K562 (cell line): ENCODE measurements around the gene PAK1IP1. TPM values are rescaled to one million over a fixed set of nuclear protein-coding genes. Genes with fewer than 3 reads are reported as not detected.

ENCODE experiments used
- ARID2 ChIP-seq: fragments of 450-650 bp; IDR thresholded peaks from 2 replicates; pipeline ENCODE4 v1.6.1; 2017; ENCODE audit warnings: antibody characterized with exemption, mild to moderate bottlenecking
- CHAMP1 ChIP-seq: fragments of 450-650 bp; IDR thresholded peaks from 2 replicates; pipeline ENCODE4 v1.6.1; 2016; ENCODE audit warnings: mild to moderate bottlenecking
- E2F4 ChIP-seq: sonication (generic); formaldehyde crosslinking; IDR thresholded peaks from 2 replicates; pipeline ENCODE4 v1.8.0; 2022; ENCODE audit warnings: mild to moderate bottlenecking, low read depth, missing genetic modification reagents
- MECOM ChIP-seq: fragments of 250-450 bp; sonication (Bioruptor Pico); IDR thresholded peaks from 2 replicates; pipeline ENCODE4 v1.8.0; 2022; ENCODE audit warnings: inconsistent platforms
- MGA ChIP-seq: fragments of 450-650 bp; IDR thresholded peaks from 2 replicates; pipeline ENCODE4 v1.6.1; 2016; ENCODE audit warnings: mild to moderate bottlenecking, moderate library complexity
- PCBP2 ChIP-seq: fragments of 200-400 bp; formaldehyde crosslinking; IDR thresholded peaks from 2 replicates; pipeline ENCODE4 v1.6.1; 2018; ENCODE audit warnings: low read length, low read depth, mild to moderate bottlenecking, moderate library complexity; ENCODE audit not compliant: poor library complexity, severe bottlenecking
- RFX5 ChIP-seq: IDR thresholded peaks from 2 replicates; pipeline ENCODE4 v1.6.1; 2011; ENCODE audit warnings: low read depth, mild to moderate bottlenecking, improper control_type of control experiment, low read length
- TCF3 ChIP-seq: sonication (generic); formaldehyde crosslinking; IDR thresholded peaks from 2 replicates; pipeline ENCODE4 v1.4.0; 2020; ENCODE audit warnings: mild to moderate bottlenecking, missing genetic modification reagents
- WHSC1 ChIP-seq: IDR thresholded peaks from one replicate; pipeline ENCODE4 v1.6.1; 2012; ENCODE audit warnings: low read length, control low read depth, inconsistent platforms
- ZBTB43 ChIP-seq: sonication (generic); formaldehyde crosslinking; IDR thresholded peaks from 2 replicates; pipeline ENCODE4 v1.8.0; 2023; ENCODE audit warnings: mild to moderate bottlenecking, missing genetic modification reagents
- ZNF121 ChIP-seq: sonication (generic); formaldehyde crosslinking; conservative IDR thresholded peaks from 2 replicates; pipeline ENCODE4 v1.8.0; 2022; ENCODE audit warnings: missing genetic modification reagents
- ZNF282 ChIP-seq: sonication (generic); formaldehyde crosslinking; IDR thresholded peaks from 2 replicates; pipeline ENCODE4 v1.8.1; 2023; ENCODE audit warnings: missing genetic modification reagents
- ZNF507 ChIP-seq: conservative IDR thresholded peaks from 2 replicates; pipeline ENCODE4 v1.6.1; 2017; ENCODE audit warnings: missing genetic modification characterization, missing compliant biosample characterization
- polyA plus RNA-seq, 8 experiments: library from polyadenylated mRNA; depleted of rRNA in 4 of 8; stranded (reverse) in 5 of 8; unstranded in 3 of 8; fragments of >200 nt; fragmentation: Nextera tagmentation in 2 of 8; fragmentation: Illumina TruSeq in 1 of 8; extraction: Ambion mirVana in 2 of 8; extraction: Trizol in 1 of 8; gene quantifications; 2 replicates each; pipeline versions ENCODE4 v1.2.1 to v1.2.3, GENCODE V29; 2011 to 2014; ENCODE audit warnings: inconsistent platforms in 1 of 8, missing spikeins in 1 of 8
- total RNA-seq, 7 experiments: library from RNA; depleted of rRNA in 6 of 7; stranded (reverse); fragments of >200 nt in 6 of 7; fragmentation: Illumina TruSeq in 2 of 7; extraction: Trizol in 2 of 7; gene quantifications; 2 replicates each; pipeline versions ENCODE4 v1.2.1 to v1.2.3, GENCODE V29; 2011 to 2021; ENCODE audit warnings: low replicate concordance in 1 of 7

The PAK1IP1 gene
- total and polyA plus RNA-seq, 9 of the 15 experiments (the other 6 are each of a cell fraction or from before 2014, with no cell fraction given) = 50.0 to 200 (median 87.0) TPM

GRCh38 chr6:10725044-10725443, 30.3 kb downstream of the PAK1IP1 start (continued):
- no peak for TF ChIP-seq ZBTB43 (CRISPR knock-in tag)
- no peak for TF ChIP-seq ZNF507 (tag)
- no peak for TF ChIP-seq ZNF121
- TF ChIP-seq ZNF282 (CRISPR knock-in tag) = no peak
- no peak for TF ChIP-seq ARID2
- no peak for TF ChIP-seq MECOM
- TF ChIP-seq RFX5 = no peak
- no peak for TF ChIP-seq WHSC1
- no peak for TF ChIP-seq MGA
- TF ChIP-seq E2F4 (CRISPR knock-in tag) = no peak
- TF ChIP-seq PCBP2 = no peak
- TF ChIP-seq TCF3 (CRISPR knock-in tag) = peak; percentile 80
- no peak for TF ChIP-seq CHAMP1
